ENCODE results near the gene ZSCAN25.

DNA sequence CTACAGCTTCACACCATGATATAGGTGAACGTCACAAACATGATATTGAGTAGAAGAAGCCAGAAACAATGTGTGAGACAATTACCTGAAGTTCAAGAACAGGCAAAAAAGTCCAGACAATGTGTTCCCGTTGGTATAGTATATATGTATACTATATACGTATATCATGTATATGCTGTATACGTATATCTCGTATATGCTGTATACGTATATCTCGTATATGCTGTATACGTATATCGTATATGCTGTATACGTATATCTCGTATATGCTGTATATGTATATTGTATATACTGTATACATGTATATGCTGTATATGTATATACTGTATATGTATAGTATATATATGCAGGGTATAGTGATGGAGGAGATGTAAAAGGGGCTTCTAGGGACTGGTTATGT is 10.8 kb downstream of the ZSCAN25 start:
- no peak for TF ChIP-seq CTCF (IDR thresholded peaks at IDR 0.05)
- no peak for TF ChIP-seq POLR2A (IDR thresholded peaks at IDR 0.05)

Data from right lobe of liver (tissue), 4 donors.